Fibroblast of lung (primary cell): ENCODE data around the gene USH2A.

Source experiments
- CTCF ChIP-seq, 2 donors: IDR thresholded peaks in 1 of 2; conservative IDR thresholded peaks in 1 of 2; 1 replicate in 1 of 2; 2 replicates in 1 of 2; pipeline ENCODE4 v1.5.1; 2011 to 2012; ENCODE audit warnings: low read length in 2 of 2, control low read depth in 1 of 2, inconsistent platforms in 1 of 2, low read depth in 1 of 2, mild to moderate bottlenecking in 1 of 2
- EZH2 ChIP-seq: IDR thresholded peaks from 2 replicates; pipeline ENCODE4 v1.5.1; 2012; ENCODE audit warnings: low read length, control low read depth, mild to moderate bottlenecking; ENCODE audit errors: missing control alignments

DNA sequence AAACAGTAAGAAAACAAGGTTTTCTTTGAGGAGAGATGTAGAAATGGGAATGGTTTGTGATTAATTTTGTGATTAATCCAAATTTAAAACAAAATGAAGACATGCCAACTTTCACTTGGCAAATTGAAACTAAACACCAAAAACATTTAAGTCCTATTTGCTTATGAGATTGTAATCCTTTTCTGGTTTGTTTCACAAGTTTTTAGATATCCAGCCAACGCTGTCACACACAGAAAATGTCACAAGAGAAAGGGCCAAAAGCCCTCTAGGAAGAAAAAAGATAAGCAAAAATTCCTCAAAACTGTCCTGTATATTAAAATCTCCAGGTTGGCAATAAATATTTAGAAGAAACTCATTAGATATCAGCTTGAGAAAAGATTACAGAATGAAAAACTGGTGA lies 2.5 kb downstream of the USH2A start:
- TF ChIP-seq EZH2 (no peak), CTCF (conservative IDR thresholded peaks at IDR 0.05 in 1 of 2, IDR thresholded peaks at IDR 0.05 in 1 of 2; ENCODE audit: low read depth in 1 of 2, low read length in 2 of 2) (no peak)
